Fibroblast of lung (primary cell): ENCODE data around the gene CTDSPL.

Experiments
- CTCF ChIP-seq, 2 donors: IDR thresholded peaks in 1 of 2; conservative IDR thresholded peaks in 1 of 2; 1 replicate in 1 of 2; 2 replicates in 1 of 2; pipeline ENCODE4 v1.5.1; 2011 to 2012; ENCODE audit warnings: low read length in 2 of 2, control low read depth in 1 of 2, inconsistent platforms in 1 of 2, low read depth in 1 of 2, mild to moderate bottlenecking in 1 of 2
- EZH2 ChIP-seq: IDR thresholded peaks from 2 replicates; pipeline ENCODE4 v1.5.1; 2012; ENCODE audit warnings: low read length, control low read depth, mild to moderate bottlenecking; ENCODE audit errors: missing control alignments

GRCh38 chr3:37813403-37813802 lies 48.3 kb upstream of the CTDSPL start:
- TF ChIP-seq CTCF (conservative IDR thresholded peaks at IDR 0.05 in 1 of 2, IDR thresholded peaks at IDR 0.05 in 1 of 2; ENCODE audit: low read depth in 1 of 2, low read length in 2 of 2) (no peak), EZH2 (no peak)
